C4-2B (cell line): ENCODE data around the gene TGFBR3.

ENCODE experiments used
- ZFX ChIP-seq: fragments of 450-650 bp; IDR thresholded peaks from 2 replicates; pipeline ENCODE4 v1.6.1; 2017
- TF ChIP-seq, protein P1 (sequence below): fragments of 450-650 bp; conservative IDR thresholded peaks from 2 replicates; pipeline ENCODE4 v1.5.1; 2017; ENCODE audit warnings: mild to moderate bottlenecking

DNA sequence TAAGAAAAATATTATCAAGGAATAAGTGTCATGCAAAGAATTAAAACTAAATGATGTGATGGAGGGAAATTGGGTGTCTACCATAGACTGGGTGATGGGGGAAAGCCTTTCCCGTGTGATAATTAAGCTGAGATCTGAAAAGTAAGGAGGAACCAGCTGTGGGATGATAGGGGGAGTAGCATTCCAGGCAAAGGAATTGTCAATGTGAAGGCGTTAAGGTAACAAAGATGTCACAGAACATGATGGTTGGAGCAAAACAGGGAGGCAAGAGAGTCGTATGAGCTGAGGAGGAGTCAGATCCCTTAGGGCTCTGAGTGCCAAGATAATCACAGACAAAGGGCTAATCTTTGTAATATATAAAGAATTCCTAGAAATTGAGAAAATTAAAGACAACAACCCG is 215.2 kb downstream of the TGFBR3 start:
- TF ChIP-seq, protein P1, sequence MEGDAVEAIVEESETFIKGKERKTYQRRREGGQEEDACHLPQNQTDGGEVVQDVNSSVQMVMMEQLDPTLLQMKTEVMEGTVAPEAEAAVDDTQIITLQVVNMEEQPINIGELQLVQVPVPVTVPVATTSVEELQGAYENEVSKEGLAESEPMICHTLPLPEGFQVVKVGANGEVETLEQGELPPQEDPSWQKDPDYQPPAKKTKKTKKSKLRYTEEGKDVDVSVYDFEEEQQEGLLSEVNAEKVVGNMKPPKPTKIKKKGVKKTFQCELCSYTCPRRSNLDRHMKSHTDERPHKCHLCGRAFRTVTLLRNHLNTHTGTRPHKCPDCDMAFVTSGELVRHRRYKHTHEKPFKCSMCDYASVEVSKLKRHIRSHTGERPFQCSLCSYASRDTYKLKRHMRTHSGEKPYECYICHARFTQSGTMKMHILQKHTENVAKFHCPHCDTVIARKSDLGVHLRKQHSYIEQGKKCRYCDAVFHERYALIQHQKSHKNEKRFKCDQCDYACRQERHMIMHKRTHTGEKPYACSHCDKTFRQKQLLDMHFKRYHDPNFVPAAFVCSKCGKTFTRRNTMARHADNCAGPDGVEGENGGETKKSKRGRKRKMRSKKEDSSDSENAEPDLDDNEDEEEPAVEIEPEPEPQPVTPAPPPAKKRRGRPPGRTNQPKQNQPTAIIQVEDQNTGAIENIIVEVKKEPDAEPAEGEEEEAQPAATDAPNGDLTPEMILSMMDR = no peak
- TF ChIP-seq ZFX = no peak
